Measurements from ENCODE around the gene G3BP2.

Gene G3BP2

DNA sequence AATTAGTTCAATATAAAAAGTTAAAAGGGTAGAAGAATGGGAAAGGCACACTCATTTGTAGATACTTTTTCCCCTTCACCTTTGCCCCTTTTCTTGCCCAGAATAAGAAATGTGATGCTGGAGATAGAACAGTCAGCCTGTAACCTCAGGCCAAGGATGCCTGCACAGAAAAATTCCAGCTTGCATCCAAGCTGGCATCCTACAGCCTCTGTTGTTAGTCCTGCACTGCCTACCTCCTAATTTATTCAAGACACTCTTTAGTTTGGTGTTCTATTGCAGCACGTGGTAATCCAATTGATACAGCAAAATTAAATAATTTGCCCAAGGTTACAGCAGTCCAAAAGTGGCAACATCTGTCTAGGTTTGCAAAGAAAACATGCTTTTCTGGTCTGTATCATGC lies 41.5 kb upstream of the G3BP2 start:
- Mint-ChIP-seq H3K4me3 (no peak overlapping the region), H3K27ac (peak overlapping the region in 1 of 3 experiments; percentile 80), H3K4me1 (peaks cover 31% of the 10 kb centered on the region), H3K9me3 (no peaks in the 10 kb centered on the region), H3K36me3 (ENCODE audit: low read depth) (peaks cover 18% of the 10 kb centered on the region), H3K27me3 (ENCODE audit: low read depth) (peaks cover 4% of the 10 kb centered on the region)
- TF ChIP-seq, protein P1, sequence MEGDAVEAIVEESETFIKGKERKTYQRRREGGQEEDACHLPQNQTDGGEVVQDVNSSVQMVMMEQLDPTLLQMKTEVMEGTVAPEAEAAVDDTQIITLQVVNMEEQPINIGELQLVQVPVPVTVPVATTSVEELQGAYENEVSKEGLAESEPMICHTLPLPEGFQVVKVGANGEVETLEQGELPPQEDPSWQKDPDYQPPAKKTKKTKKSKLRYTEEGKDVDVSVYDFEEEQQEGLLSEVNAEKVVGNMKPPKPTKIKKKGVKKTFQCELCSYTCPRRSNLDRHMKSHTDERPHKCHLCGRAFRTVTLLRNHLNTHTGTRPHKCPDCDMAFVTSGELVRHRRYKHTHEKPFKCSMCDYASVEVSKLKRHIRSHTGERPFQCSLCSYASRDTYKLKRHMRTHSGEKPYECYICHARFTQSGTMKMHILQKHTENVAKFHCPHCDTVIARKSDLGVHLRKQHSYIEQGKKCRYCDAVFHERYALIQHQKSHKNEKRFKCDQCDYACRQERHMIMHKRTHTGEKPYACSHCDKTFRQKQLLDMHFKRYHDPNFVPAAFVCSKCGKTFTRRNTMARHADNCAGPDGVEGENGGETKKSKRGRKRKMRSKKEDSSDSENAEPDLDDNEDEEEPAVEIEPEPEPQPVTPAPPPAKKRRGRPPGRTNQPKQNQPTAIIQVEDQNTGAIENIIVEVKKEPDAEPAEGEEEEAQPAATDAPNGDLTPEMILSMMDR (IDR thresholded peaks at IDR 0.05; ENCODE audit: unreplicated experiment in 3 of 3): no peak

DNA sequence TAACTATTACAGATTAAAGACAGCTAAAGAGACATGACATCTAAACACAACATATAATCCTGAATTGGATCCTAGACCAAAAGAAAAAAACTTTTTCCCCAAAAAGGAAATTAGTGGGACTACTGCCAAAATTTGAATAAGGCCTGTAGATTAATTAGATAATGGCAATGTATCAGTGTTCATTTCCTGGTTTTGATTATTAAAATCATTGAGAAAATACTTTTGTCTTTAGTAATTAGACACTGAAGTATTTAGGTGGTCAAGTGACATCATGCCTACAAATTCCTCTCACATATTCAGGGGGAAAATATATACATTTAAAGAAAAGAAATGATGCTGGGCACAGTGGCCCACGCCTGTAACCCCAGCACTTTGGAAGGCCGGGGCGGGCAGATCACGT lies 40.8 kb upstream of the G3BP2 start:
- Mint-ChIP-seq H3K27ac (no peak overlapping the region), H3K27me3 (ENCODE audit: low read depth) (peaks cover 4% of the 10 kb centered on the region), H3K4me3 (no peak overlapping the region), H3K9me3 (no peaks in the 10 kb centered on the region), H3K36me3 (ENCODE audit: low read depth) (peaks cover 15% of the 10 kb centered on the region), H3K4me1 (peaks cover 31% of the 10 kb centered on the region)
- TF ChIP-seq, protein P1 (IDR thresholded peaks at IDR 0.05; ENCODE audit: unreplicated experiment in 3 of 3): no peak

DNA sequence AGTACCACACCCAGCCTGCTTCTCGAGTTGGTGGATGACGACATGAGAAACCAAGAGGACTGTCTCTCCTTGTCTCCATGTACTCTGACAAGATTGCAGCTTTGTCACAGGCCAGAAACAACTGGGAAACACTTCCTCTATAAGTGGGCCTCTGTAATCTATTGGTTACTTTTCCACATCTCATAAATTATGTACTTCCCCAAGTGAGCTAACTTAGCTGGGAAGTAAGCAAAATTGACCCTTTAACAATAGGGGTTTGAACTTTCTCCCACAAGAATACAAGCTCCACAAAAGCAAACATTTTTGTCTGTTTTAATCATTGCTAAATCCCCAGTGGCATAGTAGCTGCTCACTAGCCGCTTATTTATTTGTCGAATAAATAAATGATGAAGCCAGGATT lies 37.0 kb upstream of the G3BP2 start:
- H3K27ac Mint-ChIP-seq: no peak overlapping the region
- H3K27me3 Mint-ChIP-seq (ENCODE audit: low read depth): no peaks in the 10 kb centered on the region
- H3K4me3 Mint-ChIP-seq: no peak overlapping the region
- peaks cover 15% of the 10 kb centered on the region for H3K4me1 Mint-ChIP-seq
- H3K9me3 Mint-ChIP-seq: no peaks in the 10 kb centered on the region
- H3K36me3 Mint-ChIP-seq (ENCODE audit: low read depth): peaks cover 10% of the 10 kb centered on the region
- TF ChIP-seq, protein P1 (IDR thresholded peaks at IDR 0.05; ENCODE audit: unreplicated experiment in 3 of 3): no peak

DNA sequence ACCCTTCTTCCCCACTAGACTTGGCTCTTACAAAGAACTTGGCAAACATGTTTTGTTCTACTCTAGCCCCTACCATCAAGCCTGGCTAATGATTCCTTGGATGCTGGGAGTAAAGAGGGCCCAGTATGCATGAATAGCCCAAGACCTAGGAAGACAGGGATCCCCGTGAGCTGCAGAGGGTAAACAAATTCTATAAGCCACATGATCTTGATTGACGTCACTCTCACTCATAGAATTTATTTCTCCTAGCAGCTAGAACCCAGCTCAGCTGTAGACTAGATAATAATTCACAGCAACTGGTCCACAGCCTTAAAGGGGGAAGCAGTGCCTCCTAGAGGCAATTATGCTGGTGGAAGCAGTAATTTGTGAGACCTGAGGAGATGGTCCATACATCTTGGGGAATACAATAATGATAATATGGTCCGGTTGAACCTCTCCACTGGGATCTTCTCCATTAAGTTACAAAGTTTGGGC lies 35.0 kb upstream of the G3BP2 start:
- Mint-ChIP-seq H3K4me3 (no peak overlapping the region), H3K9me3 (no peaks in the 10 kb centered on the region), H3K27me3 (ENCODE audit: low read depth) (no peaks in the 10 kb centered on the region), H3K27ac (peak overlapping the region in 2 of 3 experiments; percentile 60 to 85), H3K4me1 (peaks cover 4% of the 10 kb centered on the region), H3K36me3 (ENCODE audit: low read depth) (peaks cover 10% of the 10 kb centered on the region)
- TF ChIP-seq, protein P1 (IDR thresholded peaks at IDR 0.05; ENCODE audit: unreplicated experiment in 3 of 3): peak in 2 of 3 experiments; percentile 22 to 45

DNA sequence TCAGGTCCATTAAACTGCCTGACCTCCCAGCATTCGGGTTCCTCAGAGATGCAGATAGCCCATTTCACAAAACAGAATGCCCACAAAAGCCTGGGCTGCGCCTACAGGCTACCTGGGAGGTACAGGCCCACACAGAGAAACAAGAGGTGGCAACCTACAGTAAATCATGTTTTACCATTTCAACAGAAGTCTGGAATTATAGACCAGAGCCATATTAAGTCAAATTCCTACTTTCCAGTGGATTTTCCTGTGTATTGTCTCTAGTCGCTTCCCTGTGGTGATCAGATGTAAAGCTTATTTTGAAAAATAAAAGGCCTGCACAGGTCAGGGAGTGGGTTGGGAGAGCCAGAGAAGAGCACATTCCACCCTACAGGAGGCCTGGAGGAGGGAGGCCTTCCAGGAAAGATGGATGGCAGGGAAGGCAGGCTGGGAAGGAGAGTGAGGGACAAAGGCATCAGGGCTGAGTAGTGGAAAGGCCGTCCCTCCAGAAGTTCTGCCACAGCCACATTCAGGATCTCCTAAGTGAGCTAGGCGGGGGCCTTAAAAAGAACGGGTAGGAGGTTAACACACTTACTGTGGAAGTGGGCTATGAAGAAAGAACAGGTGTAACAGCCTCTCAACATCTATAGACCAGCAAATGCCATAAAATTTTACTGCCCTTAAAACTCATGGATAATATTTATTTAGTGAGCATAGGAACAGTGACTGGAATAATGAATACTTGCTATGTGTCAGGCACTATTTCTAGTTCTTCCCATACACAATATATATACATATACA lies 32.2 kb upstream of the G3BP2 start:
- no peaks in the 10 kb centered on the region for H3K9me3 Mint-ChIP-seq
- peak overlapping the region in 2 of 3 experiments; percentile 55 to 81 for H3K27ac Mint-ChIP-seq
- H3K4me1 Mint-ChIP-seq: peaks cover 4% of the 10 kb centered on the region
- peaks cover 10% of the 10 kb centered on the region for H3K36me3 Mint-ChIP-seq (ENCODE audit: low read depth)
- TF ChIP-seq, protein P1 (IDR thresholded peaks at IDR 0.05; ENCODE audit: unreplicated experiment in 3 of 3): no peak
- H3K27me3 Mint-ChIP-seq (ENCODE audit: low read depth): no peaks in the 10 kb centered on the region
- no peak overlapping the region for H3K4me3 Mint-ChIP-seq
